SH-SY5Y (cell line): ENCODE measurements around the gene POLR2A.

Source experiments
- GATA2 ChIP-seq: IDR thresholded peaks from 2 replicates; pipeline ENCODE4 v1.6.1; 2011; ENCODE audit warnings: mild to moderate bottlenecking, low read depth, low read length
- GATA3 ChIP-seq: IDR thresholded peaks from 2 replicates; pipeline ENCODE4 v1.6.1; 2011; ENCODE audit warnings: low read depth, mild to moderate bottlenecking, low read length, moderate library complexity

DNA sequence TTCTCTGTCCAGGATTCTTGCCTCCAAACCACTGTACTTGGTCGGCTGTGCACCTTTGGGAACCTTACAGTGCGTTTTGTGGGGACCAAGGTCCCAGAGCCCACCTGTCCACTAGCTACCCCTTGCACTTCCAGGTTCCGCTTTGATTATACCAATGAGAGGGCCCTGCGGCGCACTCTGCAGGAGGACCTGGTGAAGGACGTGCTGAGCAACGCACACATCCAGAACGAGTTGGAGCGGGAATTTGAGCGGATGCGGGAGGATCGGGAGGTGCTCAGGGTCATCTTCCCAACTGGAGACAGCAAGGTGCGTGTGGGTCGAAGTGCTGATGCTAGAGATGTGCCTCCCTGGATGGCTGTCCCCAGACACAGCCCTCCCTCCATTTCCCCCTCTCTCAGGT is 18.8 kb downstream of the POLR2A start:
- TF ChIP-seq GATA3 (no peak), GATA2 (no peak)
